Endodermal cell (in vitro differentiated cells): Measurements from ENCODE around the gene RPS16. TPM values are rescaled to one million over a fixed set of nuclear protein-coding genes. Genes with fewer than 3 reads are reported as not detected.

ENCODE experiments used
- DNase-seq: peaks from one replicate; pipeline ENCODE4 v3.0.0-alpha.2; 2017
- H3K27ac ChIP-seq: 2 replicates; pipeline ENCODE4 v1.5.1; 2013; ENCODE audit warnings: mild to moderate bottlenecking, low read depth, low read length, moderate library complexity
- H3K27me3 ChIP-seq: 2 replicates; pipeline ENCODE4 v1.6.1; 2013; ENCODE audit warnings: mild to moderate bottlenecking, low read length, moderate library complexity; ENCODE audit not compliant: insufficient read depth, control insufficient read depth, poor library complexity, severe bottlenecking
- H3K36me3 ChIP-seq: 2 replicates; pipeline ENCODE4 v1.7.0; 2013; ENCODE audit warnings: mild to moderate bottlenecking, low read length, moderate library complexity; ENCODE audit not compliant: control insufficient read depth, insufficient read depth
- H3K4me1 ChIP-seq: one replicate; pipeline ENCODE4 v1.7.0; 2013; ENCODE audit warnings: low read length; ENCODE audit not compliant: control insufficient read depth, insufficient read depth
- H3K4me3 ChIP-seq: 2 replicates; pipeline ENCODE4 v1.5.1; 2013; ENCODE audit warnings: mild to moderate bottlenecking, low read length, moderate library complexity
- H3K9ac ChIP-seq: 2 replicates; pipeline ENCODE4 v1.6.1; 2013; ENCODE audit warnings: mild to moderate bottlenecking, low read length, moderate library complexity; ENCODE audit not compliant: poor library complexity, severe bottlenecking; ENCODE audit errors: extremely low read depth
- H3K9me3 ChIP-seq: 2 replicates; pipeline ENCODE4 v1.6.1; 2013; ENCODE audit warnings: mild to moderate bottlenecking, low read length, moderate library complexity; ENCODE audit not compliant: control insufficient read depth
- H3K27ac Mint-ChIP-seq: 2 replicates; pipeline ENCODE4 v1.8.0; 2020; ENCODE audit warnings: mixed read lengths
- H3K27me3 Mint-ChIP-seq: 2 replicates; pipeline ENCODE4 v1.8.0; 2021; ENCODE audit warnings: mild to moderate bottlenecking, mixed read lengths; ENCODE audit not compliant: insufficient read depth
- H3K36me3 Mint-ChIP-seq: 2 replicates; pipeline ENCODE4 v1.8.0; 2020; ENCODE audit warnings: low read depth, mixed read lengths
- H3K4me1 Mint-ChIP-seq: 2 replicates; pipeline ENCODE4 v1.8.0; 2020; ENCODE audit warnings: mixed read lengths
- H3K4me3 Mint-ChIP-seq: 2 replicates; pipeline ENCODE4 v1.8.0; 2020; ENCODE audit warnings: mild to moderate bottlenecking, moderate library complexity, mixed read lengths
- H3K9me3 Mint-ChIP-seq: 2 replicates; pipeline ENCODE4 v1.8.0; 2020; ENCODE audit warnings: mild to moderate bottlenecking, mixed read lengths
- WGBS, 2 experiments: methylation state at CpG; one replicate each; pipeline versions ENCODE4 v1.1.5 to v1.1.7; 2013; ENCODE audit warnings: missing lambda C conversion rate in 2 of 2, mixed read lengths in 1 of 2; ENCODE audit not compliant: insufficient coverage in 1 of 2, insufficient read length in 1 of 2; 5-methylcytosine and 5-hydroxymethylcytosine counted together
- total RNA-seq, 2 donors: library from RNA; stranded (reverse); fragmentation: NEBNext Ultra II Directional in 1 of 2; extraction: Animal tissue kit (Norgen Biotek cat#: 25700) in 1 of 2; gene quantifications; 2 replicates in 1 of 2; 3 replicates in 1 of 2; pipeline ENCODE4 v1.2.1, GENCODE V29; 2021
- TF ChIP-seq, protein P1 (sequence below): fragments of 200-600 bp; sonication (generic); conservative IDR thresholded peaks from 2 replicates; pipeline ENCODE4 v1.5.0; 2021; ENCODE audit warnings: antibody characterized with exemption, mild to moderate bottlenecking

The RPS16 gene
- total RNA-seq, 2 donors from 2014 or later, result 1,674 to 1,990 TPM

DNA sequence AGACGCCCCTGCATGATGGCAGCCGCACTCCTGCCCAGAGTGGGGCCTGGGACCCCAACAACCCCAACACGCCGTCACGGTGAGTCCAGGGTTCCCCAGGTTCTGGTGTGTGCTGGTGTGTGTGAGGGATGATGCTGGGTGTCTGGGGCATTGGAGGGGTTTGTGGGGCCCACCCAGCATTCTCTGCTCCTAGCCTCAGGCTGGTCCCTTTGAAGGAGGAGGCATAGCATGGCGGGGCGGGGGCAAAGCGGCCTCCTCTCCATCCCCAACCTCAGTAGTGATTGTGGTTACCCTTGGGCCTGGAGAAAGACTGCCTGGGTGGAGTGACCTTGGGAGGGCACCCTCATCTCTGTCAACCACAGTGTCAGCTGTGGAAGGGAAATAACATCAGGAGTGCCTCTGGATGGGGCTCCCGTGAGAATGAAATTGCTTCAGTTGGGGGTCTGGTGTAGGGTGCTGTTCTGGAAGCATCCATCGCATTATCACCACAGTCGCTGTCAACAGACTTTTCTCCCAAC lies 37.8 kb upstream of the RPS16 start:
- H3K9me3 ChIP-seq, result no peaks in the 10 kb centered on the region
- no peak overlapping the region for H3K4me3 ChIP-seq
- H3K27me3 ChIP-seq, result no peaks in the 10 kb centered on the region
- Mint-ChIP-seq H3K4me1 (no peaks in the 10 kb centered on the region), H3K27ac (no peak overlapping the region), H3K4me3 (no peak overlapping the region), H3K9me3 (no peaks in the 10 kb centered on the region), H3K36me3 (peaks cover 71% of the 10 kb centered on the region), H3K27me3 (no peaks in the 10 kb centered on the region)
- H3K27ac ChIP-seq, result no peak overlapping the region
- TF ChIP-seq, protein P1, sequence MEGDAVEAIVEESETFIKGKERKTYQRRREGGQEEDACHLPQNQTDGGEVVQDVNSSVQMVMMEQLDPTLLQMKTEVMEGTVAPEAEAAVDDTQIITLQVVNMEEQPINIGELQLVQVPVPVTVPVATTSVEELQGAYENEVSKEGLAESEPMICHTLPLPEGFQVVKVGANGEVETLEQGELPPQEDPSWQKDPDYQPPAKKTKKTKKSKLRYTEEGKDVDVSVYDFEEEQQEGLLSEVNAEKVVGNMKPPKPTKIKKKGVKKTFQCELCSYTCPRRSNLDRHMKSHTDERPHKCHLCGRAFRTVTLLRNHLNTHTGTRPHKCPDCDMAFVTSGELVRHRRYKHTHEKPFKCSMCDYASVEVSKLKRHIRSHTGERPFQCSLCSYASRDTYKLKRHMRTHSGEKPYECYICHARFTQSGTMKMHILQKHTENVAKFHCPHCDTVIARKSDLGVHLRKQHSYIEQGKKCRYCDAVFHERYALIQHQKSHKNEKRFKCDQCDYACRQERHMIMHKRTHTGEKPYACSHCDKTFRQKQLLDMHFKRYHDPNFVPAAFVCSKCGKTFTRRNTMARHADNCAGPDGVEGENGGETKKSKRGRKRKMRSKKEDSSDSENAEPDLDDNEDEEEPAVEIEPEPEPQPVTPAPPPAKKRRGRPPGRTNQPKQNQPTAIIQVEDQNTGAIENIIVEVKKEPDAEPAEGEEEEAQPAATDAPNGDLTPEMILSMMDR, result no peak
- peaks cover 75% of the 10 kb centered on the region for H3K36me3 ChIP-seq
- H3K4me1 ChIP-seq, result no peaks in the 10 kb centered on the region
- no peak for DNase-seq
- 96 to 100% methylated on average over 5 to 11 of the region's 11 CpGs for WGBS, 2 experiments
- H3K9ac ChIP-seq, result no peak overlapping the region

DNA sequence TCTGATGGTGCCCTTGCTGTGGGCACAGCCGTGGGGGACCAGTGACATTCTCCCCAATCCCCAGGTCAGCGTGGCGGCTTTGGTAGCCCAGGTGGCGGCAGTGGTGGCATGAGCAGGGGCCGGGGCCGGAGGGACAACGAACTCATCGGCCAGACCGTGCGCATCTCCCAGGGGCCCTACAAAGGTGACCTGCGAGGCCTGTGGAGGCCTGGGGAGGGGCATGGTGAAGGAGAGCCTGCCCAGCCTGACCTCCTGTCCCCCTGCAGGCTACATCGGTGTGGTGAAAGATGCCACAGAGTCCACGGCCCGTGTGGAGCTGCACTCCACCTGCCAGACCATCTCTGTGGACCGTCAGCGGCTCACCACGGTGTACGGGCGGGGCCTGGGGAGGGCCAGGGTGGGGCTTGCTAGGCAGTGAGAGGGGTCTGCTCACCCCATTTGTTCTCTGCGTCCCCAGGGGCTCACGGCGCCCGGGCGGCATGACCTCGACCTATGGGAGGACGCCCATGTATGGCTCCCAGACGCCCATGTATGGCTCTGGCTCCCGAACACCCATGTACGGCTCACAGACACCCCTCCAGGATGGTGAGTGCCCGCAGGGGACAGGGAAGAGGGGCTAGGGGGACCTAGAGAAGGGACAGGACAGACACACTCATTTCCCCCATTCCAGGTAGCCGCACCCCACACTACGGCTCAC lies 37.1 kb upstream of the RPS16 start:
- DNase-seq, result no peak
- H3K9ac ChIP-seq, result no peak overlapping the region
- Mint-ChIP-seq H3K36me3 (peaks cover 75% of the 10 kb centered on the region), H3K27me3 (no peaks in the 10 kb centered on the region), H3K4me1 (no peaks in the 10 kb centered on the region), H3K4me3 (no peak overlapping the region), H3K9me3 (no peaks in the 10 kb centered on the region), H3K27ac (no peak overlapping the region)
- H3K4me3 ChIP-seq, result no peak overlapping the region
- H3K9me3 ChIP-seq, result no peaks in the 10 kb centered on the region
- no peak overlapping the region for H3K27ac ChIP-seq
- WGBS, 2 experiments, result 94 to 98% methylated on average over 25 to 32 of the region's 32 CpGs
- TF ChIP-seq, protein P1, result no peak
- H3K36me3 ChIP-seq, result peaks cover 81% of the 10 kb centered on the region
- H3K4me1 ChIP-seq, result no peaks in the 10 kb centered on the region
- H3K27me3 ChIP-seq, result no peaks in the 10 kb centered on the region

DNA sequence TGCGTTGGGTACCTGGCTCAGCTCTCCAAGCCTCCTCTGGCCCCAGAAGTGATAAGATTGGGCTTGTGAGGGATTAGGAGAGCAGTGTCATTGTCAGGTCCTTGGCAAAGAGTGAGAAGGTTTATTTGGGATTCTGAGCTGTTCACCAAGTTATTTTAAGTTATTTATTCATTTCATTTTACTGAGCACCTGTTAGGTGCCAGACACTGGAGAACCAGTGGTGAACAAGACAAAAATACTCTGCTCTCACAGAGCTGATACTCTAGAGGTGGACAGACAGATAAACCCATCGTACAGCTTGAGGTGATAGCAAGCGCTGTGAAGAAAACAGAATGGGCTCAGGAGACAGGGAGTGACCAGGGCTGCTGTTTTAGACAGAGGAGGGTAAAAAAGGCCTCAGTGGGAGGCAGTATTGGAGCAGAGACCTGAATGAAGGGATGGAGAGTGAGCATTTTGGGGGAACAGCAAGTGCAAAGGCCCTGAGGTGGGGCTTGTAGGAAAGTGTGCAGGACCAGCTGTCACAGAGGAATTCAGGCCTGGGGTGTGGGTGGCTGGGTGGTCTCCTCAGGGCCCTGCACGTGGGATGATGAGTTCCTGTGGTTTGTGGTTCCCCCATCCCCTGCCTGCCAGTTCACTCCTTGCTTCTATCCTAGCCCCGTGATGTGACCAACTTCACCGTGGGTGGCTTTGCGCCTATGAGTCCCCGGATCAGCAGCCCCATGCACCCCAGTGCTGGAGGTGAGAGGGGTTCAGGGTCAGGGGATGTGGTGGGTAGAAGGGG lies 36.2 kb upstream of the RPS16 start:
- Histone ChIP-seq H3K9ac (no peak overlapping the region), H3K27me3 (no peaks in the 10 kb centered on the region), H3K4me1 (no peaks in the 10 kb centered on the region), H3K27ac (no peak overlapping the region), H3K9me3 (no peaks in the 10 kb centered on the region), H3K4me3 (no peak overlapping the region), H3K36me3 (peaks cover 88% of the 10 kb centered on the region)
- H3K36me3 Mint-ChIP-seq, result peaks cover 75% of the 10 kb centered on the region
- TF ChIP-seq, protein P1, result no peak
- no peak for DNase-seq
- H3K9me3 Mint-ChIP-seq, result no peaks in the 10 kb centered on the region
- WGBS, 2 experiments, result 94 to 100% methylated on average over 2 to 8 of the region's 8 CpGs
- no peak overlapping the region for H3K4me3 Mint-ChIP-seq
- no peak overlapping the region for H3K27ac Mint-ChIP-seq
- H3K27me3 Mint-ChIP-seq, result no peaks in the 10 kb centered on the region
- H3K4me1 Mint-ChIP-seq, result no peaks in the 10 kb centered on the region
